PFSK-1 (cell line): ENCODE results near the gene MARCKSL1. TPM values are rescaled to one million over a fixed set of nuclear protein-coding genes. Genes with fewer than 3 reads are reported as not detected.

Source experiments
- FOXP2 ChIP-seq: optimal IDR thresholded peaks from 2 replicates; pipeline ENCODE3; 2011; ENCODE audit warnings: borderline replicate concordance, control low read depth, inconsistent platforms; ENCODE audit not compliant: insufficient read depth; ENCODE audit errors: extremely low read length, extremely low read depth
- POLR2AphosphoS5 ChIP-seq: IDR thresholded peaks from 2 replicates; pipeline ENCODE4 v1.6.1; 2012; ENCODE audit warnings: low read depth, mild to moderate bottlenecking, control low read depth, low read length, moderate library complexity
- SIN3A ChIP-seq: IDR thresholded peaks from 2 replicates; pipeline ENCODE4 v1.6.1; 2012; ENCODE audit warnings: mild to moderate bottlenecking, low read length, moderate library complexity, borderline replicate concordance; ENCODE audit not compliant: insufficient read depth
- TAF1 ChIP-seq: IDR thresholded peaks from 2 replicates; pipeline ENCODE4 v1.6.1; 2012; ENCODE audit warnings: low read length, control low read depth, borderline replicate concordance; ENCODE audit not compliant: insufficient read depth
- polyA plus RNA-seq: library from polyadenylated mRNA; unstranded; fragments of >200 nt; gene quantifications from one replicate; pipeline ENCODE4 v1.2.1, GENCODE V29; 2012; ENCODE audit warnings: low read depth, missing spikeins; ENCODE audit not compliant: insufficient read length
- TF ChIP-seq, protein P1 (sequence below), 2 experiments: IDR thresholded peaks; 2 replicates each; pipeline versions ENCODE4 v1.6.1 to v1.8.0; 2011 to 2012; ENCODE audit warnings: low read depth in 2 of 2, low read length in 2 of 2, control low read depth in 1 of 2, inconsistent platforms in 1 of 2, mild to moderate bottlenecking in 1 of 2, moderate library complexity in 1 of 2; ENCODE audit not compliant: insufficient read depth in 1 of 2

The MARCKSL1 gene, protein sequence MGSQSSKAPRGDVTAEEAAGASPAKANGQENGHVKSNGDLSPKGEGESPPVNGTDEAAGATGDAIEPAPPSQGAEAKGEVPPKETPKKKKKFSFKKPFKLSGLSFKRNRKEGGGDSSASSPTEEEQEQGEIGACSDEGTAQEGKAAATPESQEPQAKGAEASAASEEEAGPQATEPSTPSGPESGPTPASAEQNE
- polyA plus RNA-seq: 14.9 TPM

DNA sequence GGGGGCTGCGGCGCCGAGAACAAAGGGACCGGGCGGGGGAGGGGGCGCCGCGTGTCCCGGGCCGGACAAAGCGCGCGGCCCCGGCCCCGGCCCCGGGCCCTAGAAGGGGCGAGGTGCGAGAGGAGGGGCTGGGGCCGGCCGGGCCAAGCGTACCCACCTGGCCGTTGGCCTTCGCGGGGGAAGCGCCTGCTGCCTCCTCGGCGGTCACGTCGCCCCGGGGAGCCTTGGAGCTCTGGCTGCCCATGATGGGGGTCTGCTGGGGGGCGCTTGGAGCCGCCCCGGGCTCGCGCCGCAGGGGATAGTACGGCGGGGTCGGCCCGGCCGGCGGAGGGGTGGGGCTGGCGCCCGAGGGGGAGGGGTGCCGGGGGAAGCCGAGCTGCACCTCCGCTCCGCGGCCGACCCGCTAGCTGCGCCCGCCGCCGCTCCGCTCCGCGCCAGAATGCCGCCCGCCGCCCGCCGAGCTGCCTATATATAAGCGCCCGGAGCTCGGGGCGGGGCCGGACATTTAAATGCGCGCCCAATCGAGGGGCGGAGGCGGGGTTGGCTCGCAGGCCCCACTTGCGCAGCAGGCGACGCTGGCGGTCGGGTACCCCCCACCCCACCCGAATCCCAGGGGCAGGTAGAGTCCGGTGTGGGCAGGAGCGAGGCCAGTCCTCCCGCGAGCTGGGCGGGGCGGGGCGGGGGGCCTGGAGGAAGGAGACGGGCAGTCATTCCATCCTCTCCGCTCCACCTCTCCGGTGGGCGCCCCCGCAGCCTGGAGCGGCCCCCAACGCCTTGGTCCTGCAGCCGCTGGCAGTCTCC, at the start of gene MARCKSL1:
TSS of gene MARCKSL1 (minus strand) at position 444 of the 801 bp plus-strand sequence. CDS start at position 244, 200 bp downstream.
- TF ChIP-seq, protein P1, sequence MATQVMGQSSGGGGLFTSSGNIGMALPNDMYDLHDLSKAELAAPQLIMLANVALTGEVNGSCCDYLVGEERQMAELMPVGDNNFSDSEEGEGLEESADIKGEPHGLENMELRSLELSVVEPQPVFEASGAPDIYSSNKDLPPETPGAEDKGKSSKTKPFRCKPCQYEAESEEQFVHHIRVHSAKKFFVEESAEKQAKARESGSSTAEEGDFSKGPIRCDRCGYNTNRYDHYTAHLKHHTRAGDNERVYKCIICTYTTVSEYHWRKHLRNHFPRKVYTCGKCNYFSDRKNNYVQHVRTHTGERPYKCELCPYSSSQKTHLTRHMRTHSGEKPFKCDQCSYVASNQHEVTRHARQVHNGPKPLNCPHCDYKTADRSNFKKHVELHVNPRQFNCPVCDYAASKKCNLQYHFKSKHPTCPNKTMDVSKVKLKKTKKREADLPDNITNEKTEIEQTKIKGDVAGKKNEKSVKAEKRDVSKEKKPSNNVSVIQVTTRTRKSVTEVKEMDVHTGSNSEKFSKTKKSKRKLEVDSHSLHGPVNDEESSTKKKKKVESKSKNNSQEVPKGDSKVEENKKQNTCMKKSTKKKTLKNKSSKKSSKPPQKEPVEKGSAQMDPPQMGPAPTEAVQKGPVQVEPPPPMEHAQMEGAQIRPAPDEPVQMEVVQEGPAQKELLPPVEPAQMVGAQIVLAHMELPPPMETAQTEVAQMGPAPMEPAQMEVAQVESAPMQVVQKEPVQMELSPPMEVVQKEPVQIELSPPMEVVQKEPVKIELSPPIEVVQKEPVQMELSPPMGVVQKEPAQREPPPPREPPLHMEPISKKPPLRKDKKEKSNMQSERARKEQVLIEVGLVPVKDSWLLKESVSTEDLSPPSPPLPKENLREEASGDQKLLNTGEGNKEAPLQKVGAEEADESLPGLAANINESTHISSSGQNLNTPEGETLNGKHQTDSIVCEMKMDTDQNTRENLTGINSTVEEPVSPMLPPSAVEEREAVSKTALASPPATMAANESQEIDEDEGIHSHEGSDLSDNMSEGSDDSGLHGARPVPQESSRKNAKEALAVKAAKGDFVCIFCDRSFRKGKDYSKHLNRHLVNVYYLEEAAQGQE (IDR thresholded peaks at IDR 0.05; ENCODE audit: insufficient read depth in 1 of 2, low read depth in 2 of 2, low read length in 2 of 2): no peak
- TF ChIP-seq POLR2AphosphoS5: peak; percentile 61

DNA sequence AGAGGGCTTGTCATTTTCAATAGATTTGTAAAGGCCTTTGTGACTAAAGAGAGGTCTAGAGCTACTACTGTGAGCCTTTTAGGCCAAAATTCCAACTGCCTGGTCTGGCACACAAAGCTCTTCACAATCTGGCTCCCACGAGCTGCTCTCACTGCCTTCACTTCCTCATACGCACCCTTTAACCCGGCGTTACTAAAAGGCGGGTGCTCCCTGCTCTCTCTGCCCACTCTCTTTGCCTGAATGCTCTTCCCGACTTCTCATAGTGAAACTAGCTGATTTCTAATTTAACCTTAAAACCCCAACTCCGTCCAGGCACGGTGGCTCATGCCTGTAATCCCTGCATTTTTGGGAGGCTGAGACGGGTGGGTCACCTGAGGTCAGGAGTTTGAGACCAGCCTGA, 44.0 kb upstream of the MARCKSL1 start:
- TF ChIP-seq, protein P1 (IDR thresholded peaks at IDR 0.05; ENCODE audit: insufficient read depth in 1 of 2, low read depth in 2 of 2, low read length in 2 of 2): no peak
- no peak for TF ChIP-seq POLR2AphosphoS5
- no peak for TF ChIP-seq FOXP2
- TF ChIP-seq TAF1: no peak
- no peak for TF ChIP-seq SIN3A

DNA sequence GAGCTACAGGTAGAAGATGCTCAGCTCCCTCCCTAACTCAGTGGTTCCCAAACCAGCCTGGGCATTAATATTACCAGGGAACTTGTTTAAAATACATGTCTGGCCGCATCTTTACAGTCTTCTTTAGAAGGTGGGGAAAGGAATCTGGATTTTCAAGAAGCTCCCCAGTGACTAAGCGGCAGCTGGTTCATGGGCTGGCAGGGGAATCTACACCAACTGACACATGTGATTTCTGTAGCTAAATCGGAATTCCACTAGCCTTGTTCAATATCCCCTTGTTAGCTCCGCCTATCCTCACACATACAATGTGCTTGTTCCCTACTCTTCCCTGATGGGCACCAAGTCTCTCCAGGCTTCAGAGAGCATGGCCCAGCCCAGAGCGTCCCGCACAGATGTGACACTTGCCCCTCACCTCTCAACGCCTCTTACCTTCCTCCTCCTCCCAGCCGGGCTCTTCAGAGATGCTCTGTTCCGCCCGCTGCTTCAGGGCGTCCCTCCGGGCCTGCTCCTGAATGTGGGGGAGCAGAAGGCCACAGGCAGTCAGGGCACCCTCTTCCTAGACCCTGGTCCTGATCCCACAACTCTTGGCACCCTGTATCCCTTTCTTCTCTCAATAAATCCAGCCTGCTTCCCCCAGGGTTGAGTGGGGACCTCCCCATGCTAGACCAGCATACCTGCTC, 41.6 kb upstream of the MARCKSL1 start:
- no peak for TF ChIP-seq SIN3A
- no peak for TF ChIP-seq FOXP2
- TF ChIP-seq POLR2AphosphoS5: no peak
- TF ChIP-seq, protein P1 (IDR thresholded peaks at IDR 0.05; ENCODE audit: insufficient read depth in 1 of 2, low read depth in 2 of 2, low read length in 2 of 2): no peak
- TF ChIP-seq TAF1: no peak

DNA sequence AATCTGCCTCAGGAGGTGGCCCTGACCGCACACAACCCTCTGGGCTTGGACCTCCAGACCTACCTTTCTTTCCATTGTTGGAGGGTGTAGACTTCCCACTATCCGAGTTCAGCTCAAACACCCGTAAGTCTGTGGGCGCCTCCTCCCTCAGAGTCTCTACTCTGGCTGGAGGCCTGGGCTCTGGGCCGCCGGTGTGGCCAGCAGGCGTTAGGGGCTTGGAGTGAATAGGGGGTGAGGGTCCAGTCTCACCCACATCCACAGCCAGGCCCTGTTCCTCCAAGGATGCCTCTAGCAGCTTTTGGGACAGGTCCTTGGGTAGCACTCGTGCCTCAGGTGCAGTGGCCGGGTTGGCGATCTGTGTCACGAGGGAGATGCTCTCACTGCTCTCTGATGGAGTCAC, 40.2 kb upstream of the MARCKSL1 start:
- TF ChIP-seq POLR2AphosphoS5: no peak
- no peak for TF ChIP-seq TAF1
- TF ChIP-seq SIN3A: no peak
- TF ChIP-seq, protein P1 (IDR thresholded peaks at IDR 0.05; ENCODE audit: insufficient read depth in 1 of 2, low read depth in 2 of 2, low read length in 2 of 2): no peak
- no peak for TF ChIP-seq FOXP2
